Neural progenitor cell (in vitro differentiated cells): Measurements from ENCODE around the gene ALMS1. TPM values are rescaled to one million over a fixed set of nuclear protein-coding genes. Genes with fewer than 3 reads are reported as not detected.

ENCODE experiments used
- DNase-seq: peaks from one replicate; pipeline ENCODE4 v3.0.0-alpha.2; 2016; ENCODE audit warnings: low spot score
- H2AFZ ChIP-seq: fragments of 200-600 bp; sonication (generic); replicated peaks from 2 replicates; pipeline ENCODE4 v1.6.1; 2016; ENCODE audit warnings: antibody characterized with exemption
- H3F3A ChIP-seq: fragments of 200-600 bp; sonication (generic); 2 replicates; pipeline ENCODE4 v1.6.1; 2016; ENCODE audit warnings: antibody characterized with exemption, low read depth
- H3K27ac ChIP-seq: fragments of 200-600 bp; sonication (generic); 2 replicates; pipeline ENCODE4 v1.5.1; 2016; ENCODE audit warnings: mild to moderate bottlenecking
- H3K27me3 ChIP-seq: fragments of 200-600 bp; sonication (generic); 2 replicates; pipeline ENCODE4 v1.6.1; 2016; ENCODE audit warnings: mild to moderate bottlenecking, moderate library complexity
- H3K36me3 ChIP-seq: fragments of 200-600 bp; sonication (generic); 2 replicates; pipeline ENCODE4 v1.5.1; 2016
- H3K4me1 ChIP-seq: fragments of 200-600 bp; sonication (generic); 2 replicates; pipeline ENCODE4 v1.6.1; 2016; ENCODE audit warnings: mixed run types
- H3K4me2 ChIP-seq: fragments of 200-600 bp; sonication (generic); 2 replicates; pipeline ENCODE4 v1.6.1; 2016
- H3K4me3 ChIP-seq: fragments of 200-600 bp; sonication (generic); 2 replicates; pipeline ENCODE4 v1.5.1; 2016
- H3K79me2 ChIP-seq: fragments of 200-600 bp; sonication (generic); 2 replicates; pipeline ENCODE4 v1.6.1; 2016; ENCODE audit warnings: low read depth
- H3K9ac ChIP-seq: fragments of 200-600 bp; sonication (generic); 2 replicates; pipeline ENCODE4 v1.6.1; 2016
- H3K9me3 ChIP-seq: fragments of 200-600 bp; sonication (generic); 2 replicates; pipeline ENCODE4 v1.5.1; 2016; ENCODE audit warnings: low read depth
- H4K20me1 ChIP-seq: fragments of 200-600 bp; sonication (generic); 2 replicates; pipeline ENCODE4 v1.6.1; 2016; ENCODE audit warnings: low read depth
- H3K27ac Mint-ChIP-seq: 3 replicates; pipeline ENCODE4 v1.8.0; 2021; ENCODE audit warnings: mixed read lengths
- H3K27me3 Mint-ChIP-seq: 2 replicates; pipeline ENCODE4 v1.8.0; 2022; ENCODE audit warnings: low read depth, mild to moderate bottlenecking, inconsistent platforms, moderate library complexity, mixed read lengths; ENCODE audit not compliant: insufficient read depth
- H3K36me3 Mint-ChIP-seq: 3 replicates; pipeline ENCODE4 v1.8.0; 2021; ENCODE audit warnings: mixed read lengths
- H3K4me1 Mint-ChIP-seq: 3 replicates; pipeline ENCODE4 v1.8.0; 2021; ENCODE audit warnings: mixed read lengths
- H3K4me3 Mint-ChIP-seq: 3 replicates; pipeline ENCODE4 v1.8.0; 2021; ENCODE audit warnings: mild to moderate bottlenecking, moderate library complexity, mixed read lengths
- H3K9me3 Mint-ChIP-seq: 3 replicates; pipeline ENCODE4 v1.8.0; 2020; ENCODE audit warnings: mixed read lengths
- CTCF ChIP-seq: fragments of 200-600 bp; sonication (generic); IDR thresholded peaks from 2 replicates; pipeline ENCODE4 v1.5.1; 2017; ENCODE audit warnings: antibody characterized with exemption, mild to moderate bottlenecking
- EZH2 ChIP-seq: fragments of 200-600 bp; sonication (generic); IDR thresholded peaks from 2 replicates; pipeline ENCODE4 v1.6.1; 2017; ENCODE audit warnings: antibody characterized with exemption, mild to moderate bottlenecking, moderate library complexity
- EZH2phosphoT487 ChIP-seq: fragments of 200-600 bp; sonication (generic); IDR thresholded peaks from 2 replicates; pipeline ENCODE4 v1.6.1; 2017; ENCODE audit warnings: antibody characterized with exemption
- total RNA-seq: library from RNA; depleted of rRNA; stranded (reverse); fragments of >200 nt; gene quantifications from 2 replicates; pipeline ENCODE4 v1.2.3, GENCODE V29; 2015; ENCODE audit warnings: low replicate concordance

ALMS1 gene
- total RNA-seq, 1 donor from 2014 or later = 58.8 TPM

- Mint-ChIP-seq H3K36me3 (peaks cover 14% of the 10 kb centered on the region), H3K9me3 (peaks cover 12% of the 10 kb centered on the region), H3K4me1 (peaks cover 10% of the 10 kb centered on the region), H3K4me3 (no peak overlapping the region), H3K27me3 (no peaks in the 10 kb centered on the region), H3K27ac (peak overlapping the region; percentile 10)
- no peak for DNase-seq
- H3K4me2 ChIP-seq = peak overlapping the region; percentile 54
- no peak overlapping the region for H3K9ac ChIP-seq
- TF ChIP-seq CTCF (no peak), EZH2phosphoT487 (no peak), EZH2 (no peak)
- H3K27me3 ChIP-seq = no peaks in the 10 kb centered on the region
- peaks cover 13% of the 10 kb centered on the region for H3K4me1 ChIP-seq
- H3F3A ChIP-seq = no peaks in the 10 kb centered on the region
- no peak overlapping the region for H3K27ac ChIP-seq
- no peaks in the 10 kb centered on the region for H4K20me1 ChIP-seq
- H3K79me2 ChIP-seq = no peaks in the 10 kb centered on the region
- H3K36me3 ChIP-seq = peaks cover 5% of the 10 kb centered on the region
- no peak overlapping the region for H3K4me3 ChIP-seq
- H2AFZ ChIP-seq = no peak overlapping the region
- peaks cover 8% of the 10 kb centered on the region for H3K9me3 ChIP-seq
Observed at GRCh38 chr2:73588177-73588576, 202.5 kb downstream of the ALMS1 start.

GRCh38 chr2:73593680-73594079, 208.0 kb downstream of the ALMS1 start:
- Histone ChIP-seq H3K9me3 (no peaks in the 10 kb centered on the region), H3K9ac (no peak overlapping the region), H2AFZ (no peak overlapping the region), H3K4me3 (no peak overlapping the region), H3K36me3 (no peaks in the 10 kb centered on the region), H3K4me1 (no peaks in the 10 kb centered on the region), H3K79me2 (no peaks in the 10 kb centered on the region), H3K27me3 (no peaks in the 10 kb centered on the region), H4K20me1 (no peaks in the 10 kb centered on the region), H3K4me2 (no peak overlapping the region), H3F3A (no peaks in the 10 kb centered on the region), H3K27ac (no peak overlapping the region)
- Mint-ChIP-seq H3K4me3 (no peak overlapping the region), H3K36me3 (peaks cover 17% of the 10 kb centered on the region), H3K9me3 (no peaks in the 10 kb centered on the region), H3K4me1 (no peaks in the 10 kb centered on the region), H3K27ac (no peak overlapping the region), H3K27me3 (peaks cover 2% of the 10 kb centered on the region)
- DNase-seq = no peak
- TF ChIP-seq CTCF = no peak
- TF ChIP-seq EZH2phosphoT487 = no peak
- TF ChIP-seq EZH2 = no peak

- no peak overlapping the region for H3K9ac ChIP-seq
- Mint-ChIP-seq H3K4me1 (no peaks in the 10 kb centered on the region), H3K36me3 (peaks cover 17% of the 10 kb centered on the region), H3K27me3 (peaks cover 2% of the 10 kb centered on the region), H3K27ac (no peak overlapping the region), H3K4me3 (no peak overlapping the region), H3K9me3 (no peaks in the 10 kb centered on the region)
- no peaks in the 10 kb centered on the region for H4K20me1 ChIP-seq
- H3K4me1 ChIP-seq = no peaks in the 10 kb centered on the region
- no peaks in the 10 kb centered on the region for H3K27me3 ChIP-seq
- no peaks in the 10 kb centered on the region for H3K79me2 ChIP-seq
- H2AFZ ChIP-seq = no peak overlapping the region
- H3K36me3 ChIP-seq = no peaks in the 10 kb centered on the region
- H3K4me3 ChIP-seq = no peak overlapping the region
- H3K27ac ChIP-seq = no peak overlapping the region
- no peak overlapping the region for H3K4me2 ChIP-seq
- no peaks in the 10 kb centered on the region for H3K9me3 ChIP-seq
- H3F3A ChIP-seq = no peaks in the 10 kb centered on the region
- no peak for DNase-seq
- TF ChIP-seq EZH2 (no peak), EZH2phosphoT487 (no peak), CTCF (no peak)
Observed at GRCh38 chr2:73594251-73594650, 208.6 kb downstream of the ALMS1 start.
